OCI-LY1 (cell line): ENCODE data around the gene PCDH15.

ENCODE experiments used
- H2AFZ ChIP-seq: fragments of 200-600 bp; sonication (generic), shearing (Covaris generic); 2 replicates; pipeline ENCODE4 v1.6.0; 2014; ENCODE audit warnings: antibody characterized with exemption, mild to moderate bottlenecking, low read length
- H3F3A ChIP-seq: fragments of 200-600 bp; sonication (generic), shearing (Covaris generic); 2 replicates; pipeline ENCODE4 v1.6.0; 2014; ENCODE audit warnings: mild to moderate bottlenecking, antibody characterized with exemption, low read length, moderate library complexity; ENCODE audit not compliant: insufficient read depth
- H3K27ac ChIP-seq: fragments of 200-600 bp; sonication (generic); 2 replicates; pipeline ENCODE4 v1.5.1; 2014; ENCODE audit warnings: low read length, mixed run types, mild to moderate bottlenecking, low read depth; ENCODE audit not compliant: poor library complexity, severe bottlenecking
- H3K27me3 ChIP-seq: fragments of 200-600 bp; sonication (generic); 2 replicates; pipeline ENCODE4 v1.6.0; 2014; ENCODE audit warnings: antibody characterized with exemption, mild to moderate bottlenecking, low read length, moderate library complexity; ENCODE audit not compliant: insufficient read depth
- H3K36me3 ChIP-seq: fragments of 200-600 bp; sonication (generic); 2 replicates; pipeline ENCODE4 v1.6.1; 2014; ENCODE audit warnings: mild to moderate bottlenecking, antibody characterized with exemption, low read length, moderate library complexity, mixed read lengths; ENCODE audit not compliant: insufficient read depth
- H3K4me1 ChIP-seq: fragments of 200-600 bp; sonication (generic); 2 replicates; pipeline ENCODE4 v1.5.1; 2014; ENCODE audit warnings: mild to moderate bottlenecking, low read length, moderate library complexity; ENCODE audit not compliant: insufficient read depth, severe bottlenecking
- H3K4me2 ChIP-seq: fragments of 200-600 bp; sonication (generic), shearing (Covaris generic); 2 replicates; pipeline ENCODE4 v1.6.1; 2014; ENCODE audit warnings: low read length
- H3K4me3 ChIP-seq: fragments of 200-600 bp; sonication (generic); 2 replicates; pipeline ENCODE4 v1.5.1; 2014; ENCODE audit warnings: low read length, low read depth, mild to moderate bottlenecking, mixed read lengths; ENCODE audit not compliant: poor library complexity, severe bottlenecking
- H3K79me2 ChIP-seq: fragments of 200-600 bp; shearing (Covaris generic); 2 replicates; pipeline ENCODE4 v1.6.1; 2016; ENCODE audit warnings: mixed run types, low read length, mixed read lengths; ENCODE audit not compliant: insufficient read depth
- H3K9ac ChIP-seq: fragments of 200-600 bp; sonication (generic), shearing (Covaris generic); 2 replicates; pipeline ENCODE4 v1.6.1; 2014; ENCODE audit warnings: mild to moderate bottlenecking, low read length, mixed read lengths
- H3K9me2 ChIP-seq: fragments of 200-600 bp; sonication (generic), shearing (Covaris generic); 2 replicates; pipeline ENCODE4 v1.6.1; 2014; ENCODE audit warnings: low read depth, mild to moderate bottlenecking, low read length, mixed read lengths
- H3K9me3 ChIP-seq: fragments of 200-600 bp; shearing (Covaris generic); 2 replicates; pipeline ENCODE4 v1.6.1; 2014; ENCODE audit warnings: low read length, mixed read lengths
- H4K20me1 ChIP-seq: fragments of 200-600 bp; sonication (generic), shearing (Covaris generic); 2 replicates; pipeline ENCODE4 v1.6.0; 2016; ENCODE audit warnings: mild to moderate bottlenecking, low read length; ENCODE audit not compliant: insufficient read depth
- CTCF ChIP-seq: fragments of 200-600 bp; sonication (generic), shearing (Covaris generic); IDR thresholded peaks from 2 replicates; pipeline ENCODE4 v1.5.1; 2017; ENCODE audit warnings: mild to moderate bottlenecking, antibody characterized with exemption, low read length, moderate library complexity, mixed read lengths
- EZH2 ChIP-seq: fragments of 200-600 bp; sonication (generic), shearing (Covaris generic); IDR thresholded peaks from 2 replicates; pipeline ENCODE4 v1.8.0; 2017; ENCODE audit warnings: borderline replicate concordance, mixed run types, mild to moderate bottlenecking, antibody characterized with exemption, low read length, moderate library complexity, mixed read lengths

PCDH15 gene

GRCh38 chr10:54772468-54773122, 28.4 kb downstream of the PCDH15 start:
- TF ChIP-seq EZH2 (no peak), CTCF (no peak)

DNA sequence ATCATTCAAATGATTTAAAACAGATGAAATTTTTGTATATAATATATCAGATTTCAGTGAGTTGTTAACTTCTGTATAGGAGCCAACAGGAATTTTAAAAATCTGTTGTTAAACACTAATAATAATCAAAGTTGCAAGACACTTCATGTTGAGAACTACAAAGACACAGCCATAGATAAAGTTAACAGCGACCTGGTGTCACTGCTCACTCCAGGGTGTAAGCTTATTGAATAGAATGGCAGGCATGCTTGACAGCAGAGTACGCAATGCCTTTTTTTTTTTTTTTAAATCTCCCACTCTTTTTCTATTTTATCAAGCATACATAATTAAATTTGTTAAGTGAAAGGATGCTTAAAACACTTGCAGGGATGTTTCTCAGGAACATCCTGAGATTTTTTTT, 32.0 kb downstream of the PCDH15 start:
- Histone ChIP-seq H3K27ac (no peak overlapping the region), H3K9ac (no peak overlapping the region), H3K27me3 (no peaks in the 10 kb centered on the region), H4K20me1 (no peaks in the 10 kb centered on the region), H3K36me3 (no peaks in the 10 kb centered on the region), H3K4me2 (no peak overlapping the region), H3K9me3 (no peaks in the 10 kb centered on the region), H3K4me1 (no peaks in the 10 kb centered on the region), H3F3A (no peaks in the 10 kb centered on the region), H3K79me2 (no peaks in the 10 kb centered on the region), H2AFZ (no peak overlapping the region), H3K4me3 (no peak overlapping the region), H3K9me2 (no peaks in the 10 kb centered on the region)
- no peak for TF ChIP-seq CTCF
- TF ChIP-seq EZH2, result no peak

More at GRCh38 chr10:54772468-54773122, 28.4 kb downstream of the PCDH15 start:
- no peaks in the 10 kb centered on the region for H3K9me3 ChIP-seq
- no peaks in the 10 kb centered on the region for H3K27me3 ChIP-seq
- no peak overlapping the region for H2AFZ ChIP-seq
- H4K20me1 ChIP-seq, result no peaks in the 10 kb centered on the region
- H3K4me1 ChIP-seq, result no peaks in the 10 kb centered on the region
- no peaks in the 10 kb centered on the region for H3K36me3 ChIP-seq
- no peak overlapping the region for H3K4me2 ChIP-seq
- no peaks in the 10 kb centered on the region for H3K9me2 ChIP-seq
- no peak overlapping the region for H3K4me3 ChIP-seq
- no peak overlapping the region for H3K27ac ChIP-seq
- no peaks in the 10 kb centered on the region for H3K79me2 ChIP-seq
- no peaks in the 10 kb centered on the region for H3F3A ChIP-seq
- H3K9ac ChIP-seq, result no peak overlapping the region

GRCh38 chr10:54758791-54759190, 42.2 kb downstream of the PCDH15 start:
- TF ChIP-seq CTCF (no peak), EZH2 (no peak)
- Histone ChIP-seq H3K27me3 (no peaks in the 10 kb centered on the region), H3F3A (no peaks in the 10 kb centered on the region), H4K20me1 (no peaks in the 10 kb centered on the region), H3K36me3 (no peaks in the 10 kb centered on the region), H3K4me1 (no peaks in the 10 kb centered on the region), H3K27ac (no peak overlapping the region), H2AFZ (no peak overlapping the region), H3K4me3 (no peak overlapping the region), H3K9me2 (no peaks in the 10 kb centered on the region), H3K9ac (no peak overlapping the region), H3K4me2 (no peak overlapping the region), H3K9me3 (no peaks in the 10 kb centered on the region), H3K79me2 (no peaks in the 10 kb centered on the region)
